ENCODE measurements around the gene MYCN.

Gene MYCN

GRCh38 chr2:15936277-15937104 lies 3.9 kb upstream of the MYCN start:
- H3K36me3 ChIP-seq (ENCODE audit: low read depth): no peaks in the 10 kb centered on the region
- H3K4me1 ChIP-seq (ENCODE audit: insufficient read depth, poor library complexity, severe bottlenecking): peaks cover 4% of the 10 kb centered on the region
- H3K4me3 ChIP-seq (ENCODE audit: severe bottlenecking): no peak overlapping the region
- DNase-seq (ENCODE audit: low spot score) (no peak), ATAC-seq (ENCODE audit: low read depth) (no peak)
- peaks cover 41% of the 10 kb centered on the region for H3K27me3 ChIP-seq (ENCODE audit: insufficient read depth, poor library complexity, severe bottlenecking)
- TF ChIP-seq, protein P1, sequence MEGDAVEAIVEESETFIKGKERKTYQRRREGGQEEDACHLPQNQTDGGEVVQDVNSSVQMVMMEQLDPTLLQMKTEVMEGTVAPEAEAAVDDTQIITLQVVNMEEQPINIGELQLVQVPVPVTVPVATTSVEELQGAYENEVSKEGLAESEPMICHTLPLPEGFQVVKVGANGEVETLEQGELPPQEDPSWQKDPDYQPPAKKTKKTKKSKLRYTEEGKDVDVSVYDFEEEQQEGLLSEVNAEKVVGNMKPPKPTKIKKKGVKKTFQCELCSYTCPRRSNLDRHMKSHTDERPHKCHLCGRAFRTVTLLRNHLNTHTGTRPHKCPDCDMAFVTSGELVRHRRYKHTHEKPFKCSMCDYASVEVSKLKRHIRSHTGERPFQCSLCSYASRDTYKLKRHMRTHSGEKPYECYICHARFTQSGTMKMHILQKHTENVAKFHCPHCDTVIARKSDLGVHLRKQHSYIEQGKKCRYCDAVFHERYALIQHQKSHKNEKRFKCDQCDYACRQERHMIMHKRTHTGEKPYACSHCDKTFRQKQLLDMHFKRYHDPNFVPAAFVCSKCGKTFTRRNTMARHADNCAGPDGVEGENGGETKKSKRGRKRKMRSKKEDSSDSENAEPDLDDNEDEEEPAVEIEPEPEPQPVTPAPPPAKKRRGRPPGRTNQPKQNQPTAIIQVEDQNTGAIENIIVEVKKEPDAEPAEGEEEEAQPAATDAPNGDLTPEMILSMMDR (IDR thresholded peaks at IDR 0.05; ENCODE audit: poor library complexity, severe bottlenecking): no peak
- H3K9me3 ChIP-seq (ENCODE audit: severe bottlenecking): no peaks in the 10 kb centered on the region
- no peak overlapping the region for H3K27ac ChIP-seq (ENCODE audit: poor library complexity, severe bottlenecking)

- DNase-seq (ENCODE audit: low spot score) (no peak), ATAC-seq (ENCODE audit: low read depth) (no peak)
- Histone ChIP-seq H3K36me3 (ENCODE audit: low read depth) (no peaks in the 10 kb centered on the region), H3K4me3 (ENCODE audit: severe bottlenecking) (no peak overlapping the region), H3K9me3 (ENCODE audit: severe bottlenecking) (no peaks in the 10 kb centered on the region), H3K4me1 (ENCODE audit: insufficient read depth, poor library complexity, severe bottlenecking) (peaks cover 4% of the 10 kb centered on the region), H3K27ac (ENCODE audit: poor library complexity, severe bottlenecking) (no peak overlapping the region), H3K27me3 (ENCODE audit: insufficient read depth, poor library complexity, severe bottlenecking) (peaks cover 49% of the 10 kb centered on the region)
- TF ChIP-seq, protein P1 (IDR thresholded peaks at IDR 0.05; ENCODE audit: poor library complexity, severe bottlenecking): no peak
Observed at GRCh38 chr2:15937105-15937881, 3.1 kb upstream of the MYCN start.

GRCh38 chr2:15937882-15938802 lies 2.2 kb upstream of the MYCN start:
- Histone ChIP-seq H3K4me3 (ENCODE audit: severe bottlenecking) (no peak overlapping the region), H3K36me3 (ENCODE audit: low read depth) (no peaks in the 10 kb centered on the region), H3K27ac (ENCODE audit: poor library complexity, severe bottlenecking) (no peak overlapping the region), H3K9me3 (ENCODE audit: severe bottlenecking) (no peaks in the 10 kb centered on the region), H3K4me1 (ENCODE audit: insufficient read depth, poor library complexity, severe bottlenecking) (peaks cover 4% of the 10 kb centered on the region), H3K27me3 (ENCODE audit: insufficient read depth, poor library complexity, severe bottlenecking) (peaks cover 54% of the 10 kb centered on the region)
- TF ChIP-seq, protein P1 (IDR thresholded peaks at IDR 0.05; ENCODE audit: poor library complexity, severe bottlenecking): no peak
- ATAC-seq (ENCODE audit: low read depth) (no peak), DNase-seq (ENCODE audit: low spot score) (no peak)

DNA sequence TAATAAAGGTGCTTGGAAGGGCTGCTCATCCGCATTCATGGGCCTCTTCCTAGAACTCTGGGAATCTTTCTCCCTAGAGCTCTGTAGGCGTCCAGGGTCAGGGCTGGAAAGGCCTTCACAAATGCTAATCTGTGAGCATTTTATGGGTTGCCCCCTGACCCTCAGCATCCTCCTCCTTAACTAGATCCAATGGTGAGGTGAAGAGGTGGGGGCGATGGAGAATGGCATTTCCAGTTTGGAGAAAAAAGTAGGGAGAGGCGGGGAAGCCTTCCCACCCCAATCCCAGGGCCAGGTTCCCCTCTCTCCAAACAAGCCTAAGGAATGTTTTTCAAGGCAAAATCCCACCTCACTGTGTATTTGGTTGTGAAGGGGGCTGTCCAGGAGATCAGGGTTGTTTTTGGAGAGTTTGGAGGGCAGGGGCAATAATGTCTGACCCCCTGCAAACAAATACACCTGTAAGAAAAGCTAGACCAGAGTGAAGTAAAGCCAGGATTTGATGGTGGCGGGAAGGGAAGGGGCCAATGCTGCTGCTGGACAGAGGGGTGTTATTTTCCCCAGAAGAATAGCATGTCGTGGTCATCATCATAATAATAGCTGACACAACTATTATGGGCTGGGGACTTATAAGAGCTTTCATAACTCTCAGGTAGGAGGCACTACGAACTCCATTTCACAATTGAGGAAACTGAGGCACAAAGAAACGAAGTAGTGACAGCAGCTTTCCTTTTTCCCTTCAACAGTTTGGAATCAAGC lies 1.4 kb upstream of the MYCN start:
- Histone ChIP-seq H3K9me3 (ENCODE audit: severe bottlenecking) (no peaks in the 10 kb centered on the region), H3K27me3 (ENCODE audit: insufficient read depth, poor library complexity, severe bottlenecking) (peaks cover 63% of the 10 kb centered on the region), H3K36me3 (ENCODE audit: low read depth) (no peaks in the 10 kb centered on the region), H3K27ac (ENCODE audit: poor library complexity, severe bottlenecking) (no peak overlapping the region), H3K4me3 (ENCODE audit: severe bottlenecking) (no peak overlapping the region), H3K4me1 (ENCODE audit: insufficient read depth, poor library complexity, severe bottlenecking) (peaks cover 4% of the 10 kb centered on the region)
- DNase-seq (ENCODE audit: low spot score): no peak
- TF ChIP-seq, protein P1 (IDR thresholded peaks at IDR 0.05; ENCODE audit: poor library complexity, severe bottlenecking): no peak
- no peak for ATAC-seq (ENCODE audit: low read depth)
